SK-N-SH (cell line): ENCODE measurements around the gene LSM2. TPM values are rescaled to one million over a fixed set of nuclear protein-coding genes. Genes with fewer than 3 reads are reported as not detected.

Experiments used
- CTCF ChIA-PET: fragments of 300-600, 350-600 bp; formaldehyde crosslinking; extraction: SDS; loops from one replicate; lab custom pipeline; 2021; lab: Yijun Ruan, JAX
- POLR2A ChIA-PET: fragments of 350-600 bp; sonication (Branson Sonifier 250); formaldehyde crosslinking; extraction: SDS; loops from one replicate; lab custom pipeline; 2020; ENCODE audit warnings: antibody characterized with exemption, inconsistent platforms; lab: Yijun Ruan, JAX
- DNase-seq: peaks from one replicate; pipeline ENCODE4 v3.0.0; 2012
- H2AFZ ChIP-seq: fragments of 200-600 bp; sonication (generic); 2 replicates; pipeline ENCODE4 v1.8.1; 2016; ENCODE audit warnings: antibody characterized with exemption, mild to moderate bottlenecking, low read depth
- H3F3A ChIP-seq: fragments of 200-600 bp; sonication (generic); replicated peaks from 2 replicates; pipeline ENCODE3; 2016; ENCODE audit warnings: antibody characterized with exemption, mild to moderate bottlenecking; ENCODE audit not compliant: insufficient read depth
- H3K27ac ChIP-seq, 2 experiments: fragments of 200-500 bp in 1 of 2; fragments of 200-600 bp in 1 of 2; sonication (Bioruptor generic) in 1 of 2; sonication (generic), shearing (Covaris generic) in 1 of 2; 2 replicates each; pipeline versions ENCODE4 v1.5.1 to v1.6.1; 2014 to 2016; ENCODE audit warnings: low read depth in 2 of 2, inconsistent platforms in 1 of 2, low read length in 1 of 2, mild to moderate bottlenecking in 1 of 2, mixed read lengths in 1 of 2
- H3K27me3 ChIP-seq: fragments of 200-600 bp; sonication (generic), shearing (Covaris generic); 2 replicates; pipeline ENCODE4 v1.6.1; 2016; ENCODE audit warnings: mixed run types; ENCODE audit not compliant: insufficient read depth
- H3K36me3 ChIP-seq, 2 experiments: fragments of 200-500 bp in 1 of 2; fragments of 200-600 bp in 1 of 2; sonication (Bioruptor generic) in 1 of 2; sonication (generic) in 1 of 2; replicated peaks in 1 of 2; 2 replicates each; pipeline versions ENCODE3 to v1.5.1; 2014 to 2016; ENCODE audit warnings: low read length in 1 of 2, mild to moderate bottlenecking in 1 of 2; ENCODE audit not compliant: insufficient read depth in 2 of 2, control insufficient read depth in 1 of 2
- H3K4me1 ChIP-seq, 2 experiments: fragments of 200-500 bp in 1 of 2; fragments of 200-600 bp in 1 of 2; sonication (Bioruptor generic) in 1 of 2; sonication (generic), shearing (Covaris generic) in 1 of 2; 2 replicates each; pipeline versions ENCODE4 v1.5.1 to v1.6.1; 2014 to 2016; ENCODE audit warnings: low read depth in 1 of 2, low read length in 1 of 2, mixed run types in 1 of 2; ENCODE audit not compliant: insufficient read depth in 2 of 2, control insufficient read depth in 1 of 2
- H3K4me2 ChIP-seq: fragments of 200-600 bp; sonication (generic), shearing (Covaris generic); 2 replicates; pipeline ENCODE4 v1.6.1; 2017; ENCODE audit warnings: mixed run types
- H3K4me3 ChIP-seq, 2 experiments: fragments of 200-500 bp in 1 of 2; fragments of 200-600 bp in 1 of 2; sonication (Bioruptor generic) in 1 of 2; sonication (generic), shearing (Covaris generic) in 1 of 2; 2 replicates each; pipeline versions ENCODE4 v1.5.1 to v1.8.1; 2014 to 2016; ENCODE audit warnings: low read depth in 2 of 2, inconsistent platforms in 1 of 2, low read length in 1 of 2, mild to moderate bottlenecking in 1 of 2, mixed read lengths in 1 of 2, moderate library complexity in 1 of 2
- H3K79me2 ChIP-seq: fragments of 200-600 bp; sonication (generic); 2 replicates; pipeline ENCODE4 v1.8.1; 2017; ENCODE audit warnings: mild to moderate bottlenecking; ENCODE audit not compliant: insufficient read depth
- H3K9ac ChIP-seq: fragments of 200-600 bp; sonication (generic); 2 replicates; pipeline ENCODE4 v1.6.1; 2017; ENCODE audit warnings: mixed run types
- H3K9me2 ChIP-seq: fragments of 200-600 bp; sonication (generic); 2 replicates; pipeline ENCODE4 v1.6.1; 2017; ENCODE audit warnings: mixed run types
- H3K9me3 ChIP-seq: fragments of 200-600 bp; sonication (generic); 2 replicates; pipeline ENCODE4 v1.6.1; 2017; ENCODE audit warnings: mixed run types, mild to moderate bottlenecking, moderate library complexity
- H4K20me1 ChIP-seq: fragments of 200-600 bp; sonication (generic); 2 replicates; pipeline ENCODE4 v1.6.1; 2017; ENCODE audit warnings: mild to moderate bottlenecking, mixed run types; ENCODE audit not compliant: insufficient read depth
- CHD2 ChIP-seq: fragments of 150-350 bp; IDR thresholded peaks from 2 replicates; pipeline ENCODE4 v1.6.1; 2018; ENCODE audit warnings: low read length; ENCODE audit not compliant: partially characterized antibody
- EP300 ChIP-seq, 2 experiments: IDR thresholded peaks; 2 replicates each; pipeline versions ENCODE4 v1.4.0 to v1.6.1; 2012; ENCODE audit warnings: borderline replicate concordance in 1 of 2, low read depth in 1 of 2, low read length in 1 of 2
- EZH2phosphoT487 ChIP-seq: fragments of 200-600 bp; sonication (generic); IDR thresholded peaks from 2 replicates; pipeline ENCODE4 v1.6.1; 2017; ENCODE audit warnings: low read depth, mixed run types, mild to moderate bottlenecking, antibody characterized with exemption, moderate library complexity, borderline replicate concordance
- GABPA ChIP-seq: IDR thresholded peaks from 2 replicates; pipeline ENCODE4 v1.4.0; 2012; ENCODE audit warnings: low read depth, mild to moderate bottlenecking
- GATA2 ChIP-seq: sonication (generic); formaldehyde crosslinking; IDR thresholded peaks from 2 replicates; pipeline ENCODE4 v1.5.0; 2020; ENCODE audit warnings: mild to moderate bottlenecking, missing genetic modification reagents
- NRF1 ChIP-seq: IDR thresholded peaks from 2 replicates; pipeline ENCODE4 v1.6.1; 2012; ENCODE audit warnings: low read depth, mild to moderate bottlenecking, low read length
- PBX3 ChIP-seq: IDR thresholded peaks from 2 replicates; pipeline ENCODE4; 2012
- SIN3A ChIP-seq: IDR thresholded peaks from 2 replicates; pipeline ENCODE4 v1.6.1; 2012; ENCODE audit warnings: low read depth, mild to moderate bottlenecking, low read length, moderate library complexity, borderline replicate concordance
- SMC3 ChIP-seq: IDR thresholded peaks from 2 replicates; pipeline ENCODE4 v1.6.1; 2012; ENCODE audit warnings: low read depth, low read length, improper control_type of control experiment
- TAF1 ChIP-seq: IDR thresholded peaks from 2 replicates; pipeline ENCODE4 v1.6.1; 2012; ENCODE audit warnings: low read depth, mild to moderate bottlenecking, low read length, moderate library complexity, borderline replicate concordance
- ZBTB33 ChIP-seq: IDR thresholded peaks from 2 replicates; pipeline ENCODE4 v1.4.0; 2012; ENCODE audit warnings: low read depth, borderline replicate concordance
- WGBS: methylation state at CpG from one replicate; pipeline ENCODE4 v1.1.6; 2017; ENCODE audit warnings: low lambda C conversion rate; 5-methylcytosine and 5-hydroxymethylcytosine counted together
- polyA plus RNA-seq, 3 experiments: library from polyadenylated mRNA; depleted of rRNA; stranded (reverse); fragments of >200 nt; gene quantifications; 2 replicates each; pipeline ENCODE4 v1.2.3, GENCODE V29; 2012
- TF ChIP-seq, protein P1 (sequence below): fragments of 150-350 bp; IDR thresholded peaks from 2 replicates; pipeline ENCODE4 v1.6.1; 2017; ENCODE audit warnings: antibody characterized with exemption, low read length, low read depth, borderline replicate concordance
- TF ChIP-seq, protein P2 (sequence below): IDR thresholded peaks from 2 replicates; pipeline ENCODE4 v1.4.0; 2012; ENCODE audit warnings: low read depth
- TF ChIP-seq, protein P3 (sequence below): IDR thresholded peaks from 2 replicates; pipeline ENCODE4 v1.6.1; 2012; ENCODE audit warnings: mild to moderate bottlenecking, low read depth, low read length, moderate library complexity

The LSM2 gene
- polyA plus RNA-seq, 1 of the 3 experiments (the other 2 are of a cell fraction): 79.1 TPM

DNA sequence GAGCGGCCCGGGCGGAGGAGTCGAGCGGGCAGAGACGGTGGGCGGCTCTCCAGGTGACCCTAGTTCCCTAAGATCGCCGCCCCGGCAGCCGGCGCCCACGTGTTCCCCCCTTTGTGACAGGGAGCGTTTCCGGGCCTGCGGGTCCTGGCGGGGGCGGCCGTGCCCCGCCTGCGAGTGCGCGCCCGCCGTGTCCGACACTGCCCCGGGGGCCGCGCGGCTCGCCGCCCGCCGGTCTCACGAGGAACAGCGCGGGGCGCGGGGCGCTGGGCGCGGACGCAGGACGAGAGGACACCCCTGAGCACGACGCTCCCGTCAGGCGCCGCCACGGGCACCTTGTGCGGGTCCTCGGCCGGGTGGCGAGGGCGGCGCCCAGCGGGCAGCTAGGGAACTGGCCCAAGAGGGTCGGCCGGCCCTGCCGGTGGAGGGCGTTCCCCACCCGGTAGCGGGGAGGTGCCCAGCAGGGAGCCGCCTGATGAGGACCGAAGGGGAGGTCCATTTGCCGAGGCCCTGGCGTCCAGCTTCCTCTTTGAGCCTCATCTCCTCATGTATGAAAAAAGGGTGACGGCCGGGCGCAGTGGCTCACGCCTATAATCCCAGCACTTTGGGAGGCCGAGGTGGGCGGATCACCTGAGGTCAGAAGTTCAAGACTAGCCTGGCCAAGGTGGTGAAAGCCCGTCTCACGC, 11.0 kb downstream of the LSM2 start, which contains the start of gene VARS1 (continued):
- TF ChIP-seq, protein P1, sequence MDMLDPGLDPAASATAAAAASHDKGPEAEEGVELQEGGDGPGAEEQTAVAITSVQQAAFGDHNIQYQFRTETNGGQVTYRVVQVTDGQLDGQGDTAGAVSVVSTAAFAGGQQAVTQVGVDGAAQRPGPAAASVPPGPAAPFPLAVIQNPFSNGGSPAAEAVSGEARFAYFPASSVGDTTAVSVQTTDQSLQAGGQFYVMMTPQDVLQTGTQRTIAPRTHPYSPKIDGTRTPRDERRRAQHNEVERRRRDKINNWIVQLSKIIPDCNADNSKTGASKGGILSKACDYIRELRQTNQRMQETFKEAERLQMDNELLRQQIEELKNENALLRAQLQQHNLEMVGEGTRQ: no peak
- TF ChIP-seq EP300 (IDR thresholded peaks at IDR 0.05; ENCODE audit: borderline replicate concordance in 1 of 2, low read depth in 1 of 2, low read length in 1 of 2) (no peak), TAF1 (no peak)
- TF ChIP-seq, protein P2, sequence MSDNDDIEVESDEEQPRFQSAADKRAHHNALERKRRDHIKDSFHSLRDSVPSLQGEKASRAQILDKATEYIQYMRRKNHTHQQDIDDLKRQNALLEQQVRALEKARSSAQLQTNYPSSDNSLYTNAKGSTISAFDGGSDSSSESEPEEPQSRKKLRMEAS: peak; percentile 99

DNA sequence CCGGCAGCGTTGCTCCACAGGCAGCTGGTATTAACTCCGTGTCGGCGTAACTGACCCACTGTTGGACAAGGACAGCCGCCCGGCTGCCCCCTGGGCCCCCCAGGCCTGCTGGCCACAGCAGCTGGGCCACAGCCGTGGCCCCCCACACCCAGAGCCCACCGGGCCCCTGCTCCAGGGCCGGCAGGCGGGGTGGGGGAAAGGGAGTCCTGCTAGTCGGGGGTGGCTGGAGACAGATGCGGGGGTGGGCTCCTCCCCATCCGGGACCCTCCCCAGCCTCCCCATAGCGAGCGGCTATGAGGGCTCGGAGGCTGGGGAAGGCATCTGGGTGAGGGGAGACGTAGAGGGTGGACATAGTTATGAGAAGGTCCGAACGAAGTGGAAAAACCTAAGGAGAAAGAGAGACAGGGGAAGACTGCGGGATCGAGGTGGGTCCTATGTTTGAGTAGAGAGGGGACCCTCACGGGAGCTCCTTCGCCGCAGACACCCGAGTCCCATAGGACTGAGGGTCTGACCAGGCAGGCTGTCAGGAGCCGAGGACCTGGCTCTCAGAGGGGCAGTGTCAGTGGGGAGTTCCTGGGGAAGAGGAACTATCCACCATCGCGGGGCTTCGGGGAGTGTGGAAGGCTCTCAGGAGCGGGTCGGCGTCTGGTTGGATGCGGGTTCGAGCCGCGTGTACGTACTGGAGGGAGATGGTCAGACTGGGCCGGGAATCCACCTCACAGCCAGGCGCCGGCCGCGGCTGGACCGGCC, 11.7 kb downstream of the LSM2 start:
- 2% methylated on average over 29 of the region's 44 CpGs for WGBS
- H3K36me3 ChIP-seq: peaks cover 16 to 23% of the 10 kb centered on the region in 2 experiments
- H2AFZ ChIP-seq: peak overlapping the region; percentile 45; the same call in 1 of the 2 replicates
- H3K27ac ChIP-seq: peak overlapping the region; percentile 72 to 96
- H3K27me3 ChIP-seq: no peaks in the 10 kb centered on the region
- ChIA-PET POLR2A (interaction anchor here (0.8 to 1.8 kb wide), 11 partner anchors 12 to 1177 kb away, joined by 3 to 24 read pairs (median 3); partner anchors contain the start of genes ABHD16A, CLIC1, DDX39B and HSPA1A), CTCF (interaction anchor here (0.8 to 3.0 kb wide), 13 partner anchors 9 to 249 kb away, joined by 3 to 37 read pairs (median 7); partner anchors contain the start of genes ATP6V1G2, DDAH2, HSPA1A and HSPA1L)
- H3F3A ChIP-seq: peaks cover 23% of the 10 kb centered on the region
- no peaks in the 10 kb centered on the region for H4K20me1 ChIP-seq
- peak; percentile 80 for DNase-seq
- no peak for TF ChIP-seq EZH2phosphoT487
- no peak for TF ChIP-seq GABPA
- TF ChIP-seq PBX3: no peak
- TF ChIP-seq, protein P2: no peak; the same call in 1 of the 2 replicates
- no peak for TF ChIP-seq SMC3
- no peak for TF ChIP-seq NRF1
- TF ChIP-seq, protein P3, sequence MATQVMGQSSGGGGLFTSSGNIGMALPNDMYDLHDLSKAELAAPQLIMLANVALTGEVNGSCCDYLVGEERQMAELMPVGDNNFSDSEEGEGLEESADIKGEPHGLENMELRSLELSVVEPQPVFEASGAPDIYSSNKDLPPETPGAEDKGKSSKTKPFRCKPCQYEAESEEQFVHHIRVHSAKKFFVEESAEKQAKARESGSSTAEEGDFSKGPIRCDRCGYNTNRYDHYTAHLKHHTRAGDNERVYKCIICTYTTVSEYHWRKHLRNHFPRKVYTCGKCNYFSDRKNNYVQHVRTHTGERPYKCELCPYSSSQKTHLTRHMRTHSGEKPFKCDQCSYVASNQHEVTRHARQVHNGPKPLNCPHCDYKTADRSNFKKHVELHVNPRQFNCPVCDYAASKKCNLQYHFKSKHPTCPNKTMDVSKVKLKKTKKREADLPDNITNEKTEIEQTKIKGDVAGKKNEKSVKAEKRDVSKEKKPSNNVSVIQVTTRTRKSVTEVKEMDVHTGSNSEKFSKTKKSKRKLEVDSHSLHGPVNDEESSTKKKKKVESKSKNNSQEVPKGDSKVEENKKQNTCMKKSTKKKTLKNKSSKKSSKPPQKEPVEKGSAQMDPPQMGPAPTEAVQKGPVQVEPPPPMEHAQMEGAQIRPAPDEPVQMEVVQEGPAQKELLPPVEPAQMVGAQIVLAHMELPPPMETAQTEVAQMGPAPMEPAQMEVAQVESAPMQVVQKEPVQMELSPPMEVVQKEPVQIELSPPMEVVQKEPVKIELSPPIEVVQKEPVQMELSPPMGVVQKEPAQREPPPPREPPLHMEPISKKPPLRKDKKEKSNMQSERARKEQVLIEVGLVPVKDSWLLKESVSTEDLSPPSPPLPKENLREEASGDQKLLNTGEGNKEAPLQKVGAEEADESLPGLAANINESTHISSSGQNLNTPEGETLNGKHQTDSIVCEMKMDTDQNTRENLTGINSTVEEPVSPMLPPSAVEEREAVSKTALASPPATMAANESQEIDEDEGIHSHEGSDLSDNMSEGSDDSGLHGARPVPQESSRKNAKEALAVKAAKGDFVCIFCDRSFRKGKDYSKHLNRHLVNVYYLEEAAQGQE: no peak
- no peak for TF ChIP-seq ZBTB33
- TF ChIP-seq TAF1: no peak
- no peak for TF ChIP-seq CHD2
- TF ChIP-seq GATA2 (CRISPR knock-in tag): no peak
- TF ChIP-seq SIN3A: no peak
- no peaks in the 10 kb centered on the region for H3K9me2 ChIP-seq
- peaks cover 37% of the 10 kb centered on the region for H3K79me2 ChIP-seq
- peak overlapping the region; percentile 84 for H3K9ac ChIP-seq
- H3K4me1 ChIP-seq: peaks cover 3 to 12% of the 10 kb centered on the region in 2 experiments; a peak in 3 of 4 replicates
- peak overlapping the region; percentile 80 to 82 for H3K4me3 ChIP-seq
- no peaks in the 10 kb centered on the region for H3K9me3 ChIP-seq
- H3K4me2 ChIP-seq: peak overlapping the region; percentile 99
